Activated CD4-positive, alpha-beta memory T cell treated with anti-CD3 and anti-CD28 coated beads, Interleukin-2, amount 10 ng/mL, durations not matched to agents 7 days and 5 days (primary cell): ENCODE data around the gene CACNA1C. TPM values are rescaled to one million over a fixed set of nuclear protein-coding genes. Genes with fewer than 3 reads are reported as not detected.
"Not testable (repeated sequence)": the region's sequence is repeated elsewhere in the genome, so short reads cannot be mapped to it uniquely, and the experiment has no call there.

ENCODE experiments used
- CTCF ChIA-PET: fragments of 350-600 bp; sonication (Branson Sonifier 250); formaldehyde crosslinking; loops from one replicate; lab custom pipeline; 2021; ENCODE audit warnings: antibody characterized with exemption, inconsistent platforms; lab: Charles Lee
- POLR2A ChIA-PET: fragments of 350-600 bp; sonication (Branson Sonifier 250); formaldehyde crosslinking; loops from one replicate; lab custom pipeline; 2021; ENCODE audit warnings: antibody characterized with exemption; lab: Charles Lee
- DNase-seq: peaks from one replicate; pipeline ENCODE4 v3.0.0-alpha.2; 2020
- H3K27ac Mint-ChIP-seq: one replicate; pipeline ENCODE4 v1.8.0; 2021; ENCODE audit warnings: mild to moderate bottlenecking, mixed read lengths
- H3K27me3 Mint-ChIP-seq: one replicate; pipeline ENCODE4 v1.8.0; 2021; ENCODE audit warnings: mixed read lengths
- H3K36me3 Mint-ChIP-seq: one replicate; pipeline ENCODE4 v1.8.0; 2021; ENCODE audit warnings: low read depth, mixed read lengths
- H3K4me1 Mint-ChIP-seq: one replicate; pipeline ENCODE4 v1.8.0; 2021; ENCODE audit warnings: mixed read lengths
- H3K4me3 Mint-ChIP-seq: one replicate; pipeline ENCODE4 v1.8.0; 2021; ENCODE audit warnings: mild to moderate bottlenecking, mixed read lengths
- H3K9me3 Mint-ChIP-seq: one replicate; pipeline ENCODE4 v1.8.0; 2021; ENCODE audit warnings: mixed read lengths
- total RNA-seq, 2 experiments: library from RNA; stranded (reverse); gene quantifications; one replicate each; pipeline ENCODE4 v1.2.3, GENCODE V29; 2021

The CACNA1C gene
- total RNA-seq, 2 experiments from 2014 or later = 0.30 TPM

- no peak for DNase-seq
- ChIA-PET CTCF (no interaction called here), POLR2A (no interaction called here)
- Mint-ChIP-seq H3K4me3 (no peak overlapping the region), H3K27me3 (peaks cover 3% of the 10 kb centered on the region), H3K4me1 (no peaks in the 10 kb centered on the region), H3K36me3 (no peaks in the 10 kb centered on the region), H3K27ac (no peak overlapping the region), H3K9me3 (no peaks in the 10 kb centered on the region)
Observed at GRCh38 chr12:2242216-2242615, 189.4 kb downstream of the CACNA1C start.

GRCh38 chr12:2242816-2243215, 190.0 kb downstream of the CACNA1C start:
- no peak for DNase-seq
- POLR2A ChIA-PET = no interaction called here
- H3K9me3 Mint-ChIP-seq = no peaks in the 10 kb centered on the region
- CTCF ChIA-PET = no interaction called here
- no peaks in the 10 kb centered on the region for H3K4me1 Mint-ChIP-seq
- no peaks in the 10 kb centered on the region for H3K27me3 Mint-ChIP-seq
- H3K36me3 Mint-ChIP-seq = no peaks in the 10 kb centered on the region
- no peak overlapping the region for H3K4me3 Mint-ChIP-seq
- H3K27ac Mint-ChIP-seq = no peak overlapping the region

GRCh38 chr12:2243275-2243674, 190.5 kb downstream of the CACNA1C start:
- Mint-ChIP-seq H3K27ac (no peak overlapping the region), H3K36me3 (no peaks in the 10 kb centered on the region), H3K4me3 (no peak overlapping the region), H3K9me3 (no peaks in the 10 kb centered on the region), H3K4me1 (no peaks in the 10 kb centered on the region), H3K27me3 (no peaks in the 10 kb centered on the region)
- ChIA-PET POLR2A (no interaction called here), CTCF (no interaction called here)
- no peak for DNase-seq

DNA sequence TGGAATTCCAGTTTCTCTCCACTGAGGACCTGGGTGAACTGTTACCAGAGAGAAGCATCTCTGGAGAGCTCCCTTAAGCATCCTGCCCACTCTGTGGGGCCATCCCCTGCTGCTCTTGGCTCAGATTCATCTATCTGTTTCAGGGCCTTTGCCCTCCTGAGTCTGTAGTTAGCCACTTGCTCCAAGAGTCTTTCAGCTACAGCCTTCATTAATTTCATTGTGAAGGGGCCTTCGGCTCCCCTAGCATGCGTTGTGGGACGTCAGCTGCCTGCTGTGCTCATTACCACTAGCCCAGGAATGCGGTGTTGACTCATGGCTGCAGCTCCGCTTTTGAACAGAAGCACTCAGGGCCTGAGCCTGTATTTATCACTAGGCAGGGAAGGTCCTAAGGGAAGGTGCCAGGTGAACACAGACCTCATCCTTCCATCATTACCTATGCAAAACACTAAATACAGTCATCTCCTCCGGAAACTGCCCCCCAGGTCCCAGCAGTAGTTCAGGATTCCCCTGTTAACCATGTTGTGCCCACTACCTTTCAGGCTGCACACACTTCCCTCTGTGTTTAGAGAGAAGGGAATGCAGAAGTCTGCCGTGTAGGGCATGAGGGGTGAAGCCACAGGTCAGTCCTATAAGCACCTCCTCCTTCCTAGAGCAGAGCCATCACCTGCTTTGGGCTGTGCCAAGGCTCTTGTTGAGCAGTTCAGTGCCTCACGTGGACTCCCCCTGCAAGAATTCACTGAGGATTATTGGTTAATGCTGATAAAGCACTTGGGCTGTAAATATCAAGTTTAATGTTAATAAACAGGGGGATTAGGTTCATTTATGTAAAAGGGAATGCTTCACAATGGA, 191.4 kb downstream of the CACNA1C start:
- no peaks in the 10 kb centered on the region for H3K9me3 Mint-ChIP-seq
- no peaks in the 10 kb centered on the region for H3K4me1 Mint-ChIP-seq
- CTCF ChIA-PET = no interaction called here
- H3K27me3 Mint-ChIP-seq = no peaks in the 10 kb centered on the region
- no peaks in the 10 kb centered on the region for H3K36me3 Mint-ChIP-seq
- no peak for DNase-seq
- H3K4me3 Mint-ChIP-seq = no peak overlapping the region
- no peak overlapping the region for H3K27ac Mint-ChIP-seq
- POLR2A ChIA-PET = no interaction called here

DNA sequence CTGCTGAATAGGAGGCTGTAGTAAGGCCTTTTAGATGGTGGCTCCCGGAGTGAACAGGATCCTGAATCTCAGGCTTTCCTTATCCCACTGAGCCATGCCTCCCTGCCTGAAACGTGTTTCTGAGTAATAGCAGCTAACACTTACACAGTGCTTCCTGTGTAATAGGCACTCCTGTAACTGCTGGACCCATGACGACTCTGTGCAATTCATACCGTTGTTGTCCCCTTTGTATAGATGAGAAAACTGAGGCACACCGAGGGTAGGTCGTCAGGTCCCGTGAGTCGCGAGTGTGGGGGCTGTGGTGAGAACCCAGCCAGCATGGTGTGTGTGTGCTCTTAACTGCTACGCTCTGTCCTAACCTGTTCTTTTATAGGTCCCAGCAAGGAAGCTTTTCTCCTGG, 193.6 kb downstream of the CACNA1C start:
- H3K27ac Mint-ChIP-seq = no peak overlapping the region
- POLR2A ChIA-PET = no interaction called here

DNA sequence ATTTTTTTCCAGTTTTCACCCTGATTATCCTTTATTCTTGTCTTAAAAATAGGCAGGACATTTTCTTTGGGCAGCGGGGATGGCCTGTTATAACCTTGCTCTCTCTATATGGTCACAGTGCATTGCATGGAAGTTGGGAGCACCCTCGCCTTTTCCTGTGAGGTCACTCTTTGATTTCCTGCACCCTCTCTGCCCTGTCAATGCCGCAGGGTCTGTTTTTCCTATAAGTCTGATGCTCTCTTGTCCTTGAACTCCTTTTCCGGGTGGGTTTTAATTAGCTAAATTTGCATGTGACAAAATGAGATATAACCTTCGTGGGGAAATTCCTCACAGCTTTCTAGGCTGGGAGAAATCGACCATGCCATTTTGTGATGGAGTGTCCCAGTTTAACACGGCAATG, 194.3 kb downstream of the CACNA1C start:
- no peak for DNase-seq
- peaks cover 3% of the 10 kb centered on the region for H3K27me3 Mint-ChIP-seq
- H3K4me3 Mint-ChIP-seq = no peak overlapping the region
- no peaks in the 10 kb centered on the region for H3K4me1 Mint-ChIP-seq
- POLR2A ChIA-PET = no interaction called here
- no peaks in the 10 kb centered on the region for H3K9me3 Mint-ChIP-seq
- no peak overlapping the region for H3K27ac Mint-ChIP-seq
- CTCF ChIA-PET = no interaction called here
- H3K36me3 Mint-ChIP-seq = no peaks in the 10 kb centered on the region

More for the DNA sequence above, 193.6 kb downstream of the CACNA1C start:
- Mint-ChIP-seq H3K9me3 (no peaks in the 10 kb centered on the region), H3K4me3 (no peak overlapping the region), H3K4me1 (no peaks in the 10 kb centered on the region), H3K27me3 (peaks cover 3% of the 10 kb centered on the region), H3K36me3 (no peaks in the 10 kb centered on the region)
- CTCF ChIA-PET = no interaction called here
- DNase-seq = no peak

GRCh38 chr12:2247596-2247995, 194.8 kb downstream of the CACNA1C start:
- Mint-ChIP-seq H3K9me3 (no peaks in the 10 kb centered on the region), H3K4me1 (no peaks in the 10 kb centered on the region), H3K36me3 (no peaks in the 10 kb centered on the region), H3K27me3 (peaks cover 3% of the 10 kb centered on the region), H3K4me3 (no peak overlapping the region), H3K27ac (no peak overlapping the region)
- no peak for DNase-seq
- ChIA-PET CTCF (no interaction called here), POLR2A (no interaction called here)

DNA sequence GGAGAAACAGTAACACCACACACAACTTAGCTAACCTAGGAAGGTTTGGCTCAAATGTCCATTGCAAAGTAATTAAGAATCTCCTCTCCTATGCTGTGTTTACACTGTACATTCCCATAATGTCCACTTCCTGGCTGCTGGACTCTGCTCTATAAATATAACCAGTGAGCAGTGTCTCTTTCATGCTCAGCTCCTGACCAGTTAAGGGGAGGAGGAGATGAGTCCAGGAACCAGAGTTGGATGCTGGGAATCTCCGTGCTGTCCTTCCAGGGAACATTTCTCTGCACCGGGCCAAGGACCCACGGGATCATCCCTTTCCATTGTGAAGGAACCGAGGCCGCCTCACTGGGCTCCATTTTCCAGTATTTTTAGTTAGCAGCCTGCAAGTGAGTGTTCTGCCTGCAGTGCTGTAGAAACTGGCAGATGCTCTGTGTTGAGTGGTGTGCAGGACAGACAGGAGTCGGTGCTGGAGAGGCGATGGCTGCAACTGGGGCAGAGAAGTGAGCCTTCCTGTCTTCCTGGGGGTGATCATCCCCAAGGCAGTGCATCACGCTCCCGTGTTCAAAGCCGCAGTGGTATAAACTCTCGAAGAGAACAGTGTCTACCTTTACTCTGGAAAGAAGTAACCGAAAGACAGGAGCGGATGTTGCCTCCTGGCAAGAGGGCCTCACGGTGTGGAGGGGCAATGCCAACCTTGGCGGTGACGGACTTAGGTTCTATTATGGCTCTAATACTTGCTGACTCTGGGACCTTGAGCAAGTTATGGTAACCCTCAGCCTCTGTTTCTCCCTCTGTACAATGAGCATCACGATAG, 195.5 kb downstream of the CACNA1C start:
- Mint-ChIP-seq H3K4me1 (no peaks in the 10 kb centered on the region), H3K36me3 (no peaks in the 10 kb centered on the region), H3K4me3 (no peak overlapping the region), H3K27me3 (peaks cover 3% of the 10 kb centered on the region), H3K9me3 (no peaks in the 10 kb centered on the region), H3K27ac (no peak overlapping the region)
- CTCF ChIA-PET = no interaction called here
- POLR2A ChIA-PET = no interaction called here
- no peak for DNase-seq

GRCh38 chr12:2248901-2249381, 196.2 kb downstream of the CACNA1C start:
- Mint-ChIP-seq H3K9me3 (no peaks in the 10 kb centered on the region), H3K36me3 (no peaks in the 10 kb centered on the region), H3K4me3 (no peak overlapping the region), H3K27me3 (peaks cover 3% of the 10 kb centered on the region), H3K4me1 (no peaks in the 10 kb centered on the region), H3K27ac (peak overlapping the region; percentile 23)
- CTCF ChIA-PET = no interaction called here
- POLR2A ChIA-PET = no interaction called here
- DNase-seq = no peak

DNA sequence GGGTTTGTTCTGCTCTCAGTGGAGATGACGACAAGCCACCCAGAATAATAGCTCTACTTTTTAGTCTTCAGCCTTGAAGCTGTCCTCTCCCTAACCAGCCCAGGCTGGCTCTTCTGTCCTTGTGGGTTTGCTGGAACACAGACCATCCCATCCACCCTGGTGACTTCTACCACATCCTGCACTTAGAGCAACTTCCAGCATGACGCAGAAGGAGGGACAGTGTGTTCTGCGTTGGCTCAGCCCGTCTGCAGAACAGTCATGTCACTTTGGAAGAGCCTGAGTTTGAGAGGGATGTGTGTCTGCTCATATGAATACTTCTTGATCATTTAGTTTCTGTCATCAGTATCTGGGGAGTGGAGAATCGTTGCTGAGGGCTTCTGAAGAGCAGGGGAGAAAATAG, 198.0 kb downstream of the CACNA1C start:
- Mint-ChIP-seq H3K27ac (no peak overlapping the region), H3K4me1 (no peaks in the 10 kb centered on the region), H3K36me3 (no peaks in the 10 kb centered on the region), H3K9me3 (peaks cover 3% of the 10 kb centered on the region), H3K27me3 (peaks cover 3% of the 10 kb centered on the region), H3K4me3 (no peak overlapping the region)
- no peak for DNase-seq
- ChIA-PET POLR2A (no interaction called here), CTCF (no interaction called here)

- POLR2A ChIA-PET = no interaction called here
- Mint-ChIP-seq H3K4me3 (no peak overlapping the region), H3K27ac (no peak overlapping the region)
Observed at GRCh38 chr12:2251526-2252209, 198.9 kb downstream of the CACNA1C start.

DNA sequence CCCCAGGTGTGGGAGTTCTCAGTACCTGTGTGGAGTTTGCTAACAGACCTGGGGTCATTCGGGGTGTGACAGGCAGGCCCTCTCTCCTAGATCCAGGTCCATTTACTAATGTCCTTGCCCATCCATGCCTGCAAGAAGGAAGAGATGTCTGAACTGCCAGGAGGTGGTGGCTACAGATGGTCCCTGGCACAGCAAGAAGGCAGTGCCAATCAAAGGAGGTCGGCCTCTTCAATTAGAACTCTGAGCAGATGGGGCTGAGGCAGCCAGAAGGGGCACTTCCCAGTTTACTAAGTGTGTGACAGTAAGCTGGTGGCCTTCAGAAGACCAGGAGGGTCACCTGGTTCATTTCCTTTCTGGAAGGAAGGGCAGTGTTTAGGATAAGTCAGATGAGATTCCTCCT, 202.5 kb downstream of the CACNA1C start:
- no peak overlapping the region for H3K27ac Mint-ChIP-seq
- H3K9me3 Mint-ChIP-seq = peaks cover 5% of the 10 kb centered on the region
- H3K27me3 Mint-ChIP-seq = peaks cover 12% of the 10 kb centered on the region
- DNase-seq = no peak
- ChIA-PET CTCF (no interaction called here), POLR2A (no interaction called here)
- no peaks in the 10 kb centered on the region for H3K4me1 Mint-ChIP-seq
- H3K36me3 Mint-ChIP-seq = no peaks in the 10 kb centered on the region
- H3K4me3 Mint-ChIP-seq = no peak overlapping the region

More at GRCh38 chr12:2251526-2252209, 198.9 kb downstream of the CACNA1C start:
- CTCF ChIA-PET = no interaction called here
- Mint-ChIP-seq H3K27me3 (peaks cover 3% of the 10 kb centered on the region), H3K36me3 (no peaks in the 10 kb centered on the region), H3K9me3 (peaks cover 5% of the 10 kb centered on the region), H3K4me1 (no peaks in the 10 kb centered on the region)
- DNase-seq = no peak

DNA sequence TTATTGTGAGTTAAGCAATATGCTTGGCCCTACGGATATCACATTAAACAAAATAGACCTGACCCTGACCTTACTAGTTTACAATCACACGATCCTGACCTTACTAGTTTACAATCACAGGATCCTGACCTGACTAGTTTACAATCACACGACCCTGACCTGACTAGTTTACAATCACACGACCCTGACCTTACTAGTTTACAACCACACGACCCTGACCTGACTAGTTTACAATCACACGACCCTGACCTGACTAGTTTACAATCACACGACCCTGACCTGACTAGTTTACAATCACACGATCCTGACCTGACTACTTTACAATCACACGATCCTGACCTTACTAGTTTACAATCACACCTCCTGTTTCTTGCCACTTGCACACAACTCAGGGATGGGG, 202.9 kb downstream of the CACNA1C start:
- CTCF ChIA-PET, POLR2A ChIA-PET, H3K36me3 Mint-ChIP-seq, DNase-seq, H3K4me1 Mint-ChIP-seq, H3K27ac Mint-ChIP-seq, H3K9me3 Mint-ChIP-seq, H3K4me3 Mint-ChIP-seq: not testable (repeated sequence)
- H3K27me3 Mint-ChIP-seq = peaks cover 12% of the 10 kb centered on the region
